Measurements from ENCODE around the gene SLC3A2. TPM values are rescaled to one million over a fixed set of nuclear protein-coding genes. Genes with fewer than 3 reads are reported as not detected.

SLC3A2 gene
- total and polyA plus RNA-seq, 2 of the 13 experiments (the other 11 are each of a cell fraction or from before 2014, with no cell fraction given): 213 to 226 TPM

DNA sequence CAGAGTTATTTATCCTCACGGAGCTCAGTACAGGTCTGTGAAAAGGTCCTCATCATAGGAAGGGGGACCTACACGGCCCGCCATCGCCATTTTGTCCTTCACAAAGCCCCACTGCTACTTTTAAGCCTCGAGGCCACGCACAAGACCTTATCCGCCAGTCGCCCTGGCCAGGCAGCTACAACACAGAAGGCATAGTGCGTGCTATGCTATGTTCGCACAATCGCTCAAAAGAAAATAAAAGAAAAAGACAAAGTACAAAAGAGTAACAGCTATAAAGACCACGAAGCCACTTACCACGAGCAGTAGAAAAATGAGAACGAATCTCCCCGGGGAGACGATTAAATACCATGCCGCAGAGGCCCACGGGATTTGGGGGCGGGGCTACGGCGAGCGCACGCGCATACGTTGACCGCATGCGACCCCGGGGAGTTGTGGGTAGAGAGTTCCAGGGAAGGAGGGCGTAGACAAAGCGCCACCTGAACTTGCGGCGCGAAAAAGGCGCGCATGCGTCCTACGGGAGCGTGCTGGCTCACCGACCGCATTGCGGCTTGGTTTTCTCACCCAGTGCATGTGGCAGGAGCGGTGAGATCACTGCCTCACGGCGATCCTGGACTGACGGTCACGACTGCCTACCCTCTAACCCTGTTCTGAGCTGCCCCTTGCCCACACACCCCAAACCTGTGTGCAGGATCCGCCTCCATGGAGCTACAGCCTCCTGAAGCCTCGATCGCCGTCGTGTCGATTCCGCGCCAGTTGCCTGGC is 24.9 kb upstream of the SLC3A2 start (continued):
- TF ChIP-seq, protein P1, sequence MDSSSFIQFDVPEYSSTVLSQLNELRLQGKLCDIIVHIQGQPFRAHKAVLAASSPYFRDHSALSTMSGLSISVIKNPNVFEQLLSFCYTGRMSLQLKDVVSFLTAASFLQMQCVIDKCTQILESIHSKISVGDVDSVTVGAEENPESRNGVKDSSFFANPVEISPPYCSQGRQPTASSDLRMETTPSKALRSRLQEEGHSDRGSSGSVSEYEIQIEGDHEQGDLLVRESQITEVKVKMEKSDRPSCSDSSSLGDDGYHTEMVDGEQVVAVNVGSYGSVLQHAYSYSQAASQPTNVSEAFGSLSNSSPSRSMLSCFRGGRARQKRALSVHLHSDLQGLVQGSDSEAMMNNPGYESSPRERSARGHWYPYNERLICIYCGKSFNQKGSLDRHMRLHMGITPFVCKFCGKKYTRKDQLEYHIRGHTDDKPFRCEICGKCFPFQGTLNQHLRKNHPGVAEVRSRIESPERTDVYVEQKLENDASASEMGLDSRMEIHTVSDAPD (CRISPR knock-in tag; IDR thresholded peaks at IDR 0.05): peak; percentile 82; the same call in 1 of the 2 replicates
- TF ChIP-seq ZNF614 (CRISPR knock-in tag; IDR thresholded peaks at IDR 0.05; ENCODE audit: borderline replicate concordance): peak; percentile 81
- peak; percentile 94; the same call in 1 of the 2 replicates for TF ChIP-seq SMYD3 (CRISPR knock-in tag; IDR thresholded peaks at IDR 0.05)
- peak; percentile 57 for TF ChIP-seq NCOA2 (CRISPR knock-in tag; IDR thresholded peaks at IDR 0.05)
- peak; percentile 40; the same call in 1 of the 2 replicates for TF ChIP-seq ZMYM2 (CRISPR knock-in tag; IDR thresholded peaks at IDR 0.05)
- peak; percentile 89; the same call in 1 of the 2 replicates for TF ChIP-seq FOXK1 (CRISPR knock-in tag; IDR thresholded peaks at IDR 0.05; ENCODE audit: borderline replicate concordance, low read depth)
- peak; percentile 87 for TF ChIP-seq SMAD3 (CRISPR knock-in tag; IDR thresholded peaks at IDR 0.05)
- peak; percentile 76; the same call in 1 of the 2 replicates for TF ChIP-seq ZNF768 (CRISPR knock-in tag; IDR thresholded peaks at IDR 0.05)
- TF ChIP-seq ZSCAN21 (CRISPR knock-in tag; IDR thresholded peaks at IDR 0.05; ENCODE audit: borderline replicate concordance): peak; percentile 94
- peak; percentile 94 for TF ChIP-seq ARID2 (CRISPR knock-in tag; IDR thresholded peaks at IDR 0.05; ENCODE audit: borderline replicate concordance)
- TF ChIP-seq THAP7 (CRISPR knock-in tag; IDR thresholded peaks at IDR 0.05): peak; percentile 88
- peak; percentile 88; the same call in 1 of the 2 replicates for TF ChIP-seq ZNF30 (CRISPR knock-in tag; IDR thresholded peaks at IDR 0.05)
- TF ChIP-seq MYNN (CRISPR knock-in tag; IDR thresholded peaks at IDR 0.05; ENCODE audit: low read depth): no peak
- TF ChIP-seq SAP130 (CRISPR knock-in tag; IDR thresholded peaks at IDR 0.05; ENCODE audit: low read depth): peak; percentile 96
- peak; percentile 84 for TF ChIP-seq TEAD3 (CRISPR knock-in tag; optimal IDR thresholded peaks at IDR 0.05; ENCODE audit: borderline replicate concordance)
- TF ChIP-seq, protein P2, sequence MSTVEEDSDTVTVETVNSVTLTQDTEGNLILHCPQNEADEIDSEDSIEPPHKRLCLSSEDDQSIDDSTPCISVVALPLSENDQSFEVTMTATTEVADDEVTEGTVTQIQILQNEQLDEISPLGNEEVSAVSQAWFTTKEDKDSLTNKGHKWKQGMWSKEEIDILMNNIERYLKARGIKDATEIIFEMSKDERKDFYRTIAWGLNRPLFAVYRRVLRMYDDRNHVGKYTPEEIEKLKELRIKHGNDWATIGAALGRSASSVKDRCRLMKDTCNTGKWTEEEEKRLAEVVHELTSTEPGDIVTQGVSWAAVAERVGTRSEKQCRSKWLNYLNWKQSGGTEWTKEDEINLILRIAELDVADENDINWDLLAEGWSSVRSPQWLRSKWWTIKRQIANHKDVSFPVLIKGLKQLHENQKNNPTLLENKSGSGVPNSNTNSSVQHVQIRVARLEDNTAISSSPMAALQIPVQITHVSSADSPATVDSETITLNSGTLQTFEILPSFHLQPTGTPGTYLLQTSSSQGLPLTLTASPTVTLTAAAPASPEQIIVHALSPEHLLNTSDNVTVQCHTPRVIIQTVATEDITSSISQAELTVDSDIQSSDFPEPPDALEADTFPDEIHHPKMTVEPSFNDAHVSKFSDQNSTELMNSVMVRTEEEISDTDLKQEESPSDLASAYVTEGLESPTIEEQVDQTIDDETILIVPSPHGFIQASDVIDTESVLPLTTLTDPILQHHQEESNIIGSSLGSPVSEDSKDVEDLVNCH (CRISPR knock-in tag; IDR thresholded peaks at IDR 0.05): no peak
- TF ChIP-seq GFI1 (CRISPR knock-in tag; IDR thresholded peaks at IDR 0.05; ENCODE audit: borderline replicate concordance): peak; percentile 27; the same call in 1 of the 2 replicates
- peak; percentile 85; the same call in 1 of the 2 replicates for TF ChIP-seq ZNF790 (CRISPR knock-in tag; IDR thresholded peaks at IDR 0.05; ENCODE audit: borderline replicate concordance)
- TF ChIP-seq ZNF605 (CRISPR knock-in tag; IDR thresholded peaks at IDR 0.05): peak; percentile 98
- peak; percentile 95 for TF ChIP-seq MLLT10 (CRISPR knock-in tag; IDR thresholded peaks at IDR 0.05)
- no peak for TF ChIP-seq NCOA5 (CRISPR knock-in tag; IDR thresholded peaks at IDR 0.05)
- no peak for TF ChIP-seq RARG (CRISPR knock-in tag; IDR thresholded peaks at IDR 0.05; ENCODE audit: low read depth)
- TF ChIP-seq FOXK2 (IDR thresholded peaks at IDR 0.05): peak; percentile 84
- TF ChIP-seq, protein P3, sequence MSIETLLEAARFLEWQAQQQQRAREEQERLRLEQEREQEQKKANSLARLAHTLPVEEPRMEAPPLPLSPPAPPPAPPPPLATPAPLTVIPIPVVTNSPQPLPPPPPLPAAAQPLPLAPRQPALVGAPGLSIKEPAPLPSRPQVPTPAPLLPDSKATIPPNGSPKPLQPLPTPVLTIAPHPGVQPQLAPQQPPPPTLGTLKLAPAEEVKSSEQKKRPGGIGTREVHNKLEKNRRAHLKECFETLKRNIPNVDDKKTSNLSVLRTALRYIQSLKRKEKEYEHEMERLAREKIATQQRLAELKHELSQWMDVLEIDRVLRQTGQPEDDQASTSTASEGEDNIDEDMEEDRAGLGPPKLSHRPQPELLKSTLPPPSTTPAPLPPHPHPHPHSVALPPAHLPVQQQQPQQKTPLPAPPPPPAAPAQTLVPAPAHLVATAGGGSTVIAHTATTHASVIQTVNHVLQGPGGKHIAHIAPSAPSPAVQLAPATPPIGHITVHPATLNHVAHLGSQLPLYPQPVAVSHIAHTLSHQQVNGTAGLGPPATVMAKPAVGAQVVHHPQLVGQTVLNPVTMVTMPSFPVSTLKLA (IDR thresholded peaks at IDR 0.05): peak; percentile 90
- no peak for TF ChIP-seq MAFK (conservative IDR thresholded peaks at IDR 0.05 in 1 of 2, IDR thresholded peaks at IDR 0.05 in 1 of 2; ENCODE audit: low read length in 2 of 2)
